GM12874 (cell line): Measurements from ENCODE around the gene NUP58.

Experiments
- CTCF ChIP-seq: IDR thresholded peaks from 2 replicates; pipeline ENCODE4 v1.5.1; 2011; ENCODE audit warnings: low read depth, mild to moderate bottlenecking, control low read depth, low read length, moderate library complexity; ENCODE audit not compliant: insufficient read depth

The NUP58 gene

GRCh38 chr13:25365720-25366235, 64.4 kb downstream of the NUP58 start:
- no peak for TF ChIP-seq CTCF

GRCh38 chr13:25371158-25371874, 69.9 kb downstream of the NUP58 start:
- no peak for TF ChIP-seq CTCF

GRCh38 chr13:25371875-25372283, 70.5 kb downstream of the NUP58 start, which contains the start of gene ATP8A2:
Gene ATP8A2 (plus strand): TSS chr13:25371974. CDS start chr13:25372213, 239 bp downstream.
- TF ChIP-seq CTCF = no peak

GRCh38 chr13:25372284-25373081, 71.1 kb downstream of the NUP58 start:
- no peak for TF ChIP-seq CTCF

GRCh38 chr13:25375727-25376358, 74.4 kb downstream of the NUP58 start:
- peak; percentile 69; the same call in 1 of the 2 replicates for TF ChIP-seq CTCF

- no peak for TF ChIP-seq CTCF
Measured at GRCh38 chr13:25377244-25377962, 76.0 kb downstream of the NUP58 start.
